Inflammatory macrophage (primary cell): ENCODE data around the gene GYPC.

ENCODE experiments used
- DNase-seq, 2 donors: peaks; one replicate each; pipeline ENCODE4 v3.0.0-alpha.2; 2020 to 2022

GYPC gene

DNA sequence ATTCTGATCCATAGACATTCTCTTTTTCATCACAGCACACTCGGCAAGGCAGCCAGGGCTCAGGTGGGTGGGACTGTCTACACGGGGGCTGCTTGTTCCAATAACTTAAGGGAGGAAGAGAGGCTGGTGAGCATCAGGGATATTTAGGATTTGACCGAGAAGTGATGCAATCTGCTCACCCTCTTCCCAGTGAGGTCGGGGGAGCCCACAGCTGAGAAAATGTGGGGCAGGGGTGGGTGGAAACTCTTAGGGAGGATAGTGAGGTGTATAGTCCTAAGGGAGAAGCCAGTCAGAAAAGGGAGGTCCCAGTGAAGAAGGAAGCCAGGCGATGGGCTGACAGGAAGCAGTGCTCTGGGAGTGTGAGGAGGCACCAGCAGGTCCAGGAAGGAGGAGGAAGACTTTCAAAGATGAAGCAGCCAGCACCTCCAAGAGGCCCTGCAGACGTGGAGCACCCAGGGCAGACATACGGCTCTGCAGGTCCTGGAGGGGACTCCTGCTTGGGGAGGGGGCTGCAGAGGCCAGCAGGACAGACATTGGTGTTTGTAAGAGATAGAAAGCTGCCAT lies 76.8 kb downstream of the GYPC start:
- DNase-seq = no peak

DNA sequence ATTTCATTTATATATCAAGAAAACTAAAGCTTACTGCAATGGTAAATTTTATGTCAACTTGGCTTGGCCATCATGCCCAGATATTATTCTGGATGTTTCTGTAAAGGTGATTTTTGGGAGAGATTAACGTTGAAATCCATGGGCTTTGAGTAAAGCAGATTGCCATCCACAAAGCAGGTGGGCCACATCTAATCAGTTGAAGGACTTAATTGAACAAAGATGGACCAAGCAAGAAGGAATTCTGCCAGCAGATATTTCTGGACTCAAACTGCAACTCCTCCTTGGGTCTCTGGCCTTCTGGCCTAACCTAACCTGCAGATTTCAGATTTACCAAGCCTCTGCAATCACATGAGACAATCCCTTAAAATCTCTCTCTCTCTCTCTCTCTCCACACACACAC lies 77.8 kb downstream of the GYPC start:
- DNase-seq = no peak

DNA sequence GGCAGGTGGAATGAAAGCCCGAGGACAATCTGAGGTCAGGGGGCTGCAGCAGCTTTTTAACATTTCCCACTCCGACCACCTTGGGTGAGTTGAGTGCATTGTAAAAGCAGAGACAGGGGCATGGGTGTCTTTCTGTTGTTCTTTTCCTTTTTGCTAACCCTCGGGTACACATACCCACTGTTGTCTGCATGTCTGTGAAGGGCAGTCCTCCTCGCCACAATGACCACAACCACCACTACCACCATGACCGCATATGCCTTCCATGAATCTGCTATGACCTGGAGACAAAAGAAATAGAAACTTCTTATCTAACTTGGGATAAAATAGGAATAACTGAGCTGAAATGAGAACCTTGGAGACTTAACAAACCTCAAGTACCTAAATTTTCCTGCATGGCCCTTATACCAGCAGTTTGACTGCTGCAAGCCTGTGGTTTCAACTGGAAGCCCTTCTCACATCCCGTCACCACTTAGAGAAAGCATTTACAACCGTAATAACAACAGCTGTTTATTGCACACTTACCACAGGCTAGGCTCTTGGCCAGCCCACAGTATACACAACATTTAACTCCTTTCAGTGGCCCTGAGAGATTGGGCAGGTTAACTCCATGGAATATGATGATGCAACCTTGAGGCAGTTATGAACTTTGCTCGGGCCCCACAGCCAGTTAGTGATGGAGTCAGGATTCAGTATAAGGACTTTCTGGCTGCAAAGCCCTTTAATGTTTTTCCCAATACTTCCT lies 80.3 kb downstream of the GYPC start:
- DNase-seq = no peak

DNA sequence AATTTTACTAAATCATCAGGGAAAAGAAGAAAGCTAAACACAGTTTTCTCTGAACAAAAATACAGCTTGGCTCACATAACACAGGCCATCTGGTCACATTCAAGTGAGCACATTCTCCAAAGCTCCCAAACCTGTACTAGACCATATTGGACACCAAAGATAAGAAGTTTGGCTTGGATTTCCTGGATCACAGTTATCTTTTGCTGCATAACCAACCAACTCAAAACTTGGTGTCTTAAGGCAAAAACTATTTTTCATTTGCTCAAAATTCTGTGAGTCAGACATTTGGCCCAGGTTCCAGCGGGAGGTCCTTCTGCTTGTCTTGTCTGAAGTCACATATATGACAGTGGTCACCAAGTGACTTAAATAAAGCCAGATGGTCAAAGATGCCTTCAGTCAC lies 83.2 kb downstream of the GYPC start:
- no peak for DNase-seq

DNA sequence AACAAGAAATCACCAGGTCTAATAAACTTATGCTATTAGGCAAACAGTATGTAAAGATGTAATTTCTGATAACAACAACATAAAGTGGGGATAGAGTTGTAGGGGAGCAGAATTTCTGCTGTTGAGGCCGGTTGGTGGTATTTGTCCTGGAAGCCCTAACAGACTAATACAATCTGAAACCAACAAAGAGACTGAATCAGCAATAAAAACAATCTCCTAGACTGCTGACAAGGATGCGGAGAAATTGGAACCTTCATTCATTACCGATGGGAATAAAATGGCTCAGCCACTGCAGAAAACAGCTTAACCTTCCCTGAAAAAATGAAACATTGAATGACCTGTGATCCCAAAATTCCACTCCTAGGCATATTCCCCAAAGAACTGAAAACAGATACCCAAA lies 88.7 kb downstream of the GYPC start:
- no peak for DNase-seq
